Trophoblast cell (in vitro differentiated cells and primary cell): Measurements from ENCODE around the gene AAK1.

Experiments
- DNase-seq, 2 donors: peaks; one replicate each; pipeline ENCODE4 v3.0.0-alpha.2; 2016
- H2AFZ ChIP-seq: 2 replicates; pipeline ENCODE4 v1.6.1; 2013; ENCODE audit warnings: low read length, moderate library complexity, mild to moderate bottlenecking; ENCODE audit not compliant: insufficient read depth, poor library complexity
- H2AK5ac ChIP-seq: 2 replicates; pipeline ENCODE4 v1.6.1; 2013; ENCODE audit warnings: mild to moderate bottlenecking, low read length
- H2BK120ac ChIP-seq: 2 replicates; pipeline ENCODE4 v1.6.1; 2013; ENCODE audit warnings: low read length, mild to moderate bottlenecking, moderate library complexity; ENCODE audit not compliant: insufficient read depth, poor library complexity
- H2BK12ac ChIP-seq: 2 replicates; pipeline ENCODE4 v1.6.1; 2013; ENCODE audit warnings: mild to moderate bottlenecking, low read length, moderate library complexity
- H2BK5ac ChIP-seq: 2 replicates; pipeline ENCODE4 v1.6.1; 2013; ENCODE audit warnings: low read length, low read depth, moderate library complexity, mild to moderate bottlenecking; ENCODE audit not compliant: poor library complexity
- H3K14ac ChIP-seq: 2 replicates; pipeline ENCODE4 v1.6.1; 2013; ENCODE audit warnings: mild to moderate bottlenecking, low read length
- H3K18ac ChIP-seq: 2 replicates; pipeline ENCODE4 v1.6.1; 2013; ENCODE audit warnings: mild to moderate bottlenecking, low read length
- H3K23ac ChIP-seq: 2 replicates; pipeline ENCODE4 v1.6.1; 2013; ENCODE audit warnings: low read length
- H3K27ac ChIP-seq: 2 replicates; pipeline ENCODE4 v1.5.1; 2013; ENCODE audit warnings: low read depth, mild to moderate bottlenecking, inconsistent platforms, low read length, moderate library complexity
- H3K27me3 ChIP-seq: 2 replicates; pipeline ENCODE4 v1.6.1; 2013; ENCODE audit warnings: inconsistent platforms, mild to moderate bottlenecking, low read length, moderate library complexity; ENCODE audit not compliant: insufficient read depth
- H3K36me3 ChIP-seq, 2 experiments: 1 replicate in 1 of 2; 2 replicates in 1 of 2; pipeline ENCODE4 v1.6.1; 2013; ENCODE audit warnings: low read length in 2 of 2, mild to moderate bottlenecking in 2 of 2, moderate library complexity in 1 of 2; ENCODE audit not compliant: insufficient read depth in 2 of 2, control insufficient read depth in 1 of 2
- H3K4ac ChIP-seq: 2 replicates; pipeline ENCODE4 v1.6.1; 2013; ENCODE audit warnings: low read depth, mild to moderate bottlenecking, low read length, moderate library complexity
- H3K4me1 ChIP-seq, 2 experiments: 1 replicate in 1 of 2; 2 replicates in 1 of 2; pipeline ENCODE4 v1.6.1; 2013; ENCODE audit warnings: low read length in 2 of 2, mild to moderate bottlenecking in 2 of 2, moderate library complexity in 1 of 2; ENCODE audit not compliant: insufficient read depth in 2 of 2, control insufficient read depth in 1 of 2
- H3K4me2 ChIP-seq: 2 replicates; pipeline ENCODE4 v1.6.1; 2013; ENCODE audit warnings: inconsistent platforms, mild to moderate bottlenecking, low read length, moderate library complexity
- H3K4me3 ChIP-seq: 2 replicates; pipeline ENCODE4 v1.5.1; 2013; ENCODE audit warnings: mild to moderate bottlenecking, low read depth, low read length, inconsistent platforms
- H3K79me1 ChIP-seq: one replicate; pipeline ENCODE4 v1.6.1; 2013; ENCODE audit warnings: low read length
- H3K79me2 ChIP-seq: 2 replicates; pipeline ENCODE4 v1.6.1; 2013; ENCODE audit warnings: low read length, mild to moderate bottlenecking; ENCODE audit not compliant: control insufficient read depth, insufficient read depth, poor library complexity
- H3K9ac ChIP-seq: 2 replicates; pipeline ENCODE4 v1.6.1; 2013; ENCODE audit warnings: mild to moderate bottlenecking, low read length
- H3K9me3 ChIP-seq: 2 replicates; pipeline ENCODE4 v1.6.1; 2013; ENCODE audit warnings: low read depth, mild to moderate bottlenecking, control low read depth, inconsistent platforms, low read length; ENCODE audit not compliant: insufficient read depth
- H4K12ac ChIP-seq: 2 replicates; pipeline ENCODE4 v1.6.1; 2013; ENCODE audit warnings: low read depth, mild to moderate bottlenecking, low read length, moderate library complexity
- H4K8ac ChIP-seq: 2 replicates; pipeline ENCODE4 v1.6.1; 2013; ENCODE audit warnings: low read depth, mild to moderate bottlenecking, low read length, moderate library complexity
- H4K91ac ChIP-seq: one replicate; pipeline ENCODE4 v1.6.1; 2013; ENCODE audit warnings: low read depth, mild to moderate bottlenecking, low read length, moderate library complexity
- WGBS: extraction: QIAGEN DNeasy Blood & Tissue Kit; methylation state at CpG from one replicate; pipeline ENCODE4 v1.1.7; 2013; ENCODE audit warnings: missing lambda C conversion rate; ENCODE audit not compliant: insufficient read length, insufficient coverage; ENCODE audit errors: extremely low coverage; 5-methylcytosine and 5-hydroxymethylcytosine counted together

The AAK1 gene

DNA sequence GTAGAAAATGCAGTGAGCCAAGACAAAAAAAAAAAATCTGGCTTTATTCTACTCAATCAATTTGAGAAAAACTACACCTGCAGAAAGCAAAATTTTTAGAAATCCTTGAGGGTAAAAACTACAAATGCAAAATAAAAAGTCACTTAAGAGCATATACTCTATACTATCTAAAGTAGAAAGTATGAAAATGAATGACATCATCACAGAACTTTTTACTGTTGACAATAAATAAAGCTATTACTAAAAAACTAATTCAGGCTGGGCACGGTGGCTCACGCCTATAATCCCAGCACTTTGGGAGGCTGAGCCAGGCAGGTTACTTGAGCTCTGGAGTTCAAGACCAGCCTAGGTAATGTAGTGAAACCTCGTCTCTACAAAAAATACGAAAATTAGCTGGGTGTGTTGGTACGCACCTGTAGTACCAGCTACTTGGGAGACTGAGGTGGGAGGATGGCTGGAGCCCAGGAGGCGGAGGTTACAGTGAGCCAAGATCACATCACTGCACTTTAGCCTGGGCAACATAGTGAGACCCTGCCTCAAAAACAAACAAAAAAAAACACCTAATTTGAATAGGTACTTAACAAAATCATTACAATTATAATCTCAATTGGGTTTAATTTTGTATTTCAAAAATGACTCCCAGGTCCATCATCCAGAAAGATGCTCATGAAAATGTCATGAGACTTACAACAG, 213.9 kb downstream of the AAK1 start:
- H2BK120ac ChIP-seq: no peak overlapping the region
- H2AFZ ChIP-seq: no peak overlapping the region
- H3K18ac ChIP-seq: no peak overlapping the region
- H3K27me3 ChIP-seq: no peaks in the 10 kb centered on the region
- no peak overlapping the region for H4K8ac ChIP-seq
- H3K23ac ChIP-seq: no peak overlapping the region
- H3K14ac ChIP-seq: no peak overlapping the region
- no peak overlapping the region for H2BK5ac ChIP-seq
- H3K9me3 ChIP-seq: no peaks in the 10 kb centered on the region
- no peak overlapping the region for H2AK5ac ChIP-seq
- no peak overlapping the region for H3K4ac ChIP-seq
- no peaks in the 10 kb centered on the region for H3K4me1 ChIP-seq
- no peak overlapping the region for H3K4me3 ChIP-seq
- no peaks in the 10 kb centered on the region for H3K79me1 ChIP-seq
- no peaks in the 10 kb centered on the region for H3K79me2 ChIP-seq
- WGBS: no CpG with 5 or more reads among the region's 6 CpGs
- no peak overlapping the region for H2BK12ac ChIP-seq
- H4K91ac ChIP-seq: no peak overlapping the region
- no peak overlapping the region for H4K12ac ChIP-seq
- no peak overlapping the region for H3K4me2 ChIP-seq
- no peak for DNase-seq
- no peak overlapping the region for H3K9ac ChIP-seq
- peaks cover 15 to 20% of the 10 kb centered on the region in 2 experiments for H3K36me3 ChIP-seq
- H3K27ac ChIP-seq: no peak overlapping the region

DNA sequence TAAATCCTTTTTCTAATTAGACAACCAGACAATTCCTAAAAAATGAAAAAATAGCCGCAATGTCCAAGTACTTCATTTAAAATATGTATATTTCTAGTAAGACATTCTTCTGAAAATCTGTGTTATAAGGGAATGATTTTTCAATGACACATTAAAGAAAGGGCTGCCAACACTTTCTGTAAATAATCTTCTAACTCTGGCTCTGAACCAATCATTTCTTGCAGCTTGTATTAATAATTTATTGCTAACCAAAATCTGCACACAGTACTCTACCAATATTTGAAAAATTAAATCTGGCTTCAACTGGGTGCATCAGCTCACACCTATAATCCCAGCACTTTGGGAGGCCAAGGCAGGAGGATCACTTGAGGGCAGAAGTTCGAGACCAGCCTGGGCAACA, 214.6 kb downstream of the AAK1 start:
- Histone ChIP-seq H3K4ac (no peak overlapping the region), H3K9ac (no peak overlapping the region), H3K14ac (no peak overlapping the region), H3K18ac (no peak overlapping the region), H3K4me1 (no peaks in the 10 kb centered on the region), H3K4me3 (no peak overlapping the region), H3K27me3 (no peaks in the 10 kb centered on the region), H3K27ac (no peak overlapping the region), H2AK5ac (no peak overlapping the region), H2BK12ac (no peak overlapping the region), H2AFZ (no peak overlapping the region), H3K79me2 (no peaks in the 10 kb centered on the region), H2BK5ac (no peak overlapping the region), H3K9me3 (no peaks in the 10 kb centered on the region), H4K8ac (no peak overlapping the region), H3K79me1 (no peaks in the 10 kb centered on the region), H3K36me3 (peaks cover 15 to 20% of the 10 kb centered on the region in 2 experiments), H3K4me2 (no peak overlapping the region), H4K12ac (no peak overlapping the region), H2BK120ac (no peak overlapping the region), H3K23ac (no peak overlapping the region), H4K91ac (no peak overlapping the region)
- WGBS: no CpG with 5 or more reads among the region's 2 CpGs
- DNase-seq: no peak

DNA sequence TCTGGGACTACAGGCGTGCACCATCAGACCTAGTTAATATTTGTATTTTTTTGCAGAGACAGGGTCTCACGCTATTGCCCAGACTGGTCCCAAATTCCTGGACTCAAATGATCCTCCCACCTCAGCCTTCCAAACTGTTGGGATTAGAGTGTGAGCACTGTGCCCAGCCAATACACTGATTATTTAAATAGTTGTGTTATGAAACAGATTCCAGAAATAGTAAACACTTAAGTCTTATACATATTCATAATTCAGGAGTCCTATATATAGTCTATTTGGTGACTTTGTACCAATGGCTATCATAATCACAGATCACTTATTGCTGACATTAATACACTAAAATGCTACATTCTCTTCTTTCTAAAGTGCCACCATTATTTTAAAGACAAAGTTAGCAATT, 219.1 kb downstream of the AAK1 start:
- no peak for DNase-seq
- Histone ChIP-seq H4K12ac (no peak overlapping the region), H4K8ac (no peak overlapping the region), H3K27ac (no peak overlapping the region), H3K23ac (no peak overlapping the region), H3K18ac (no peak overlapping the region), H3K4me3 (no peak overlapping the region), H2BK12ac (no peak overlapping the region), H3K79me2 (no peaks in the 10 kb centered on the region), H2AFZ (no peak overlapping the region), H3K36me3 (peaks cover 17 to 21% of the 10 kb centered on the region in 2 experiments), H2BK5ac (no peak overlapping the region), H2AK5ac (no peak overlapping the region), H3K27me3 (no peaks in the 10 kb centered on the region), H4K91ac (no peak overlapping the region), H3K79me1 (no peaks in the 10 kb centered on the region), H2BK120ac (no peak overlapping the region), H3K4me2 (no peak overlapping the region), H3K9ac (no peak overlapping the region), H3K4me1 (no peaks in the 10 kb centered on the region), H3K4ac (no peak overlapping the region), H3K14ac (no peak overlapping the region), H3K9me3 (no peaks in the 10 kb centered on the region)
- WGBS: no CpG with 5 or more reads among the region's 2 CpGs

- H3K4me1 ChIP-seq: no peaks in the 10 kb centered on the region
- no peak overlapping the region for H4K91ac ChIP-seq
- no peaks in the 10 kb centered on the region for H3K79me1 ChIP-seq
- no peaks in the 10 kb centered on the region for H3K9me3 ChIP-seq
- no peak overlapping the region for H3K27ac ChIP-seq
- no peak overlapping the region for H3K4me3 ChIP-seq
- no peak overlapping the region for H3K18ac ChIP-seq
- H3K79me2 ChIP-seq: no peaks in the 10 kb centered on the region
- no peak overlapping the region for H3K9ac ChIP-seq
- no peak overlapping the region for H2BK5ac ChIP-seq
- no peak overlapping the region for H3K23ac ChIP-seq
- DNase-seq: no peak
- no peak overlapping the region for H4K8ac ChIP-seq
- no peak overlapping the region for H2AK5ac ChIP-seq
- H3K36me3 ChIP-seq: peaks cover 14 to 26% of the 10 kb centered on the region in 2 experiments
- no peaks in the 10 kb centered on the region for H3K27me3 ChIP-seq
- H3K14ac ChIP-seq: no peak overlapping the region
- H4K12ac ChIP-seq: no peak overlapping the region
- no peak overlapping the region for H2BK120ac ChIP-seq
- H2AFZ ChIP-seq: no peak overlapping the region
- H3K4me2 ChIP-seq: no peak overlapping the region
- no peak overlapping the region for H2BK12ac ChIP-seq
- H3K4ac ChIP-seq: no peak overlapping the region
Observed at GRCh38 chr2:69422198-69422597, 221.3 kb downstream of the AAK1 start.
